ENCODE data around the gene PRICKLE4. TPM values are rescaled to one million over a fixed set of nuclear protein-coding genes. Genes with fewer than 3 reads are reported as not detected.

PRICKLE4 gene
- total RNA-seq, 1 experiment from 2014 or later, result 1.5 TPM

DNA sequence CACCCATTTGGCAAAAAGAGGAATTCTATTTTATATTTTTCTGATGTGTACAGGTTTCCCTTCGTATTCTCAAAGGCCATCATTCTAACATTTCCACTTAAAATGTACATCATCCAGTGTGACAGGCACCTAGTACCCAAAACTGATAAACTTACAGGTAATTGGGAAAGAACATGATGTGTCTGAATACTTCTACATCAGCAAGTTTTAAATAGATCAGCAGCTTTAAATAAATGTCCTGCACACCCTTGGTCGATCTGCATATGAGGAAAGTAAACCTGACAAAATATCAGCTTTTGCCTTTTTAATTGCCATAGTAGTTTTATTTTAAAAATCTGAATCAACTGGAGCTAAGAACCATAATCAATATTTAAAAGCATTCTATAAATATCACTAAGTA is 33.4 kb downstream of the PRICKLE4 start:
- no peaks in the 10 kb centered on the region for H3K36me3 Mint-ChIP-seq
- no peaks in the 10 kb centered on the region for H3K9me3 Mint-ChIP-seq
- CTCF ChIA-PET, result interaction anchor here (1.0 to 1.2 kb wide), 2 partner anchors 28 to 107 kb away, joined by 3 to 4 read pairs; partner anchors contain the start of genes BYSL and MED20
- no peaks in the 10 kb centered on the region for H3K4me1 Mint-ChIP-seq
- no peak for TF ChIP-seq MAX (CRISPR knock-in tag; IDR thresholded peaks at IDR 0.05)
- TF ChIP-seq ZNF396 (CRISPR knock-in tag; IDR thresholded peaks at IDR 0.05; ENCODE audit: borderline replicate concordance), result no peak
- no peak for TF ChIP-seq ZSCAN18 (CRISPR knock-in tag; IDR thresholded peaks at IDR 0.05)
- TF ChIP-seq FOXJ3 (CRISPR knock-in tag; IDR thresholded peaks at IDR 0.05; ENCODE audit: borderline replicate concordance), result no peak
- no peak for TF ChIP-seq CREB1 (CRISPR knock-in tag; IDR thresholded peaks at IDR 0.05)
- TF ChIP-seq SP1 (CRISPR knock-in tag; conservative IDR thresholded peaks at IDR 0.05), result no peak
- no peak for TF ChIP-seq AFF4 (CRISPR knock-in tag; IDR thresholded peaks at IDR 0.05; ENCODE audit: borderline replicate concordance)
- TF ChIP-seq, protein P1, sequence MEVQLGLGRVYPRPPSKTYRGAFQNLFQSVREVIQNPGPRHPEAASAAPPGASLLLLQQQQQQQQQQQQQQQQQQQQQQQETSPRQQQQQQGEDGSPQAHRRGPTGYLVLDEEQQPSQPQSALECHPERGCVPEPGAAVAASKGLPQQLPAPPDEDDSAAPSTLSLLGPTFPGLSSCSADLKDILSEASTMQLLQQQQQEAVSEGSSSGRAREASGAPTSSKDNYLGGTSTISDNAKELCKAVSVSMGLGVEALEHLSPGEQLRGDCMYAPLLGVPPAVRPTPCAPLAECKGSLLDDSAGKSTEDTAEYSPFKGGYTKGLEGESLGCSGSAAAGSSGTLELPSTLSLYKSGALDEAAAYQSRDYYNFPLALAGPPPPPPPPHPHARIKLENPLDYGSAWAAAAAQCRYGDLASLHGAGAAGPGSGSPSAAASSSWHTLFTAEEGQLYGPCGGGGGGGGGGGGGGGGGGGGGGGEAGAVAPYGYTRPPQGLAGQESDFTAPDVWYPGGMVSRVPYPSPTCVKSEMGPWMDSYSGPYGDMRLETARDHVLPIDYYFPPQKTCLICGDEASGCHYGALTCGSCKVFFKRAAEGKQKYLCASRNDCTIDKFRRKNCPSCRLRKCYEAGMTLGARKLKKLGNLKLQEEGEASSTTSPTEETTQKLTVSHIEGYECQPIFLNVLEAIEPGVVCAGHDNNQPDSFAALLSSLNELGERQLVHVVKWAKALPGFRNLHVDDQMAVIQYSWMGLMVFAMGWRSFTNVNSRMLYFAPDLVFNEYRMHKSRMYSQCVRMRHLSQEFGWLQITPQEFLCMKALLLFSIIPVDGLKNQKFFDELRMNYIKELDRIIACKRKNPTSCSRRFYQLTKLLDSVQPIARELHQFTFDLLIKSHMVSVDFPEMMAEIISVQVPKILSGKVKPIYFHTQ (CRISPR knock-in tag; IDR thresholded peaks at IDR 0.05), result no peak
- TF ChIP-seq USF2 (CRISPR knock-in tag; IDR thresholded peaks at IDR 0.05), result no peak
- no peak for TF ChIP-seq FOXK1 (CRISPR knock-in tag; IDR thresholded peaks at IDR 0.05)
- TF ChIP-seq TCF7 (CRISPR knock-in tag; IDR thresholded peaks at IDR 0.05; ENCODE audit: low read depth), result no peak
- TF ChIP-seq TP53 (CRISPR knock-in tag; IDR thresholded peaks at IDR 0.05), result no peak
- TF ChIP-seq EMX1 (CRISPR knock-in tag; IDR thresholded peaks at IDR 0.05), result no peak
- TF ChIP-seq, protein P2, sequence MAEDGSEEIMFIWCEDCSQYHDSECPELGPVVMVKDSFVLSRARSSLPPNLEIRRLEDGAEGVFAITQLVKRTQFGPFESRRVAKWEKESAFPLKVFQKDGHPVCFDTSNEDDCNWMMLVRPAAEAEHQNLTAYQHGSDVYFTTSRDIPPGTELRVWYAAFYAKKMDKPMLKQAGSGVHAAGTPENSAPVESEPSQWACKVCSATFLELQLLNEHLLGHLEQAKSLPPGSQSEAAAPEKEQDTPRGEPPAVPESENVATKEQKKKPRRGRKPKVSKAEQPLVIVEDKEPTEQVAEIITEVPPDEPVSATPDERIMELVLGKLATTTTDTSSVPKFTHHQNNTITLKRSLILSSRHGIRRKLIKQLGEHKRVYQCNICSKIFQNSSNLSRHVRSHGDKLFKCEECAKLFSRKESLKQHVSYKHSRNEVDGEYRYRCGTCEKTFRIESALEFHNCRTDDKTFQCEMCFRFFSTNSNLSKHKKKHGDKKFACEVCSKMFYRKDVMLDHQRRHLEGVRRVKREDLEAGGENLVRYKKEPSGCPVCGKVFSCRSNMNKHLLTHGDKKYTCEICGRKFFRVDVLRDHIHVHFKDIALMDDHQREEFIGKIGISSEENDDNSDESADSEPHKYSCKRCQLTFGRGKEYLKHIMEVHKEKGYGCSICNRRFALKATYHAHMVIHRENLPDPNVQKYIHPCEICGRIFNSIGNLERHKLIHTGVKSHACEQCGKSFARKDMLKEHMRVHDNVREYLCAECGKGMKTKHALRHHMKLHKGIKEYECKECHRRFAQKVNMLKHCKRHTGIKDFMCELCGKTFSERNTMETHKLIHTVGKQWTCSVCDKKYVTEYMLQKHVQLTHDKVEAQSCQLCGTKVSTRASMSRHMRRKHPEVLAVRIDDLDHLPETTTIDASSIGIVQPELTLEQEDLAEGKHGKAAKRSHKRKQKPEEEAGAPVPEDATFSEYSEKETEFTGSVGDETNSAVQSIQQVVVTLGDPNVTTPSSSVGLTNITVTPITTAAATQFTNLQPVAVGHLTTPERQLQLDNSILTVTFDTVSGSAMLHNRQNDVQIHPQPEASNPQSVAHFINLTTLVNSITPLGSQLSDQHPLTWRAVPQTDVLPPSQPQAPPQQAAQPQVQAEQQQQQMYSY (CRISPR knock-in tag; IDR thresholded peaks at IDR 0.05), result no peak
- no peak for TF ChIP-seq TEAD4 (CRISPR knock-in tag; IDR thresholded peaks at IDR 0.05)
- no peak for ATAC-seq
- DNase-seq (ENCODE audit: low spot score), result no peak
- H3K27ac Mint-ChIP-seq, result no peak overlapping the region
- POLR2A ChIA-PET, result no interaction called here
- no peaks in the 10 kb centered on the region for H3K27me3 Mint-ChIP-seq (ENCODE audit: low read depth)
- H3K4me3 Mint-ChIP-seq, result no peak overlapping the region
